Measurements from ENCODE around the gene SPIRE2. TPM values are rescaled to one million over a fixed set of nuclear protein-coding genes. Genes with fewer than 3 reads are reported as not detected.
"Not testable (repeated sequence)": the region's sequence is repeated elsewhere in the genome, so short reads cannot be mapped to it uniquely, and the experiment has no call there.

SPIRE2 gene
- total RNA-seq, 2 donors from 2014 or later = 1.9 to 2.6 TPM

- H3K27ac Mint-ChIP-seq = no peak overlapping the region
- H3K36me3 Mint-ChIP-seq = no peaks in the 10 kb centered on the region
- H3K9me3 Mint-ChIP-seq = no peaks in the 10 kb centered on the region
- DNase-seq (ENCODE audit: low spot score in 2 of 2) (no peak), ATAC-seq (no peak)
Observed at GRCh38 chr16:89827383-89828198, 684 bp upstream of the SPIRE2 start.

DNA sequence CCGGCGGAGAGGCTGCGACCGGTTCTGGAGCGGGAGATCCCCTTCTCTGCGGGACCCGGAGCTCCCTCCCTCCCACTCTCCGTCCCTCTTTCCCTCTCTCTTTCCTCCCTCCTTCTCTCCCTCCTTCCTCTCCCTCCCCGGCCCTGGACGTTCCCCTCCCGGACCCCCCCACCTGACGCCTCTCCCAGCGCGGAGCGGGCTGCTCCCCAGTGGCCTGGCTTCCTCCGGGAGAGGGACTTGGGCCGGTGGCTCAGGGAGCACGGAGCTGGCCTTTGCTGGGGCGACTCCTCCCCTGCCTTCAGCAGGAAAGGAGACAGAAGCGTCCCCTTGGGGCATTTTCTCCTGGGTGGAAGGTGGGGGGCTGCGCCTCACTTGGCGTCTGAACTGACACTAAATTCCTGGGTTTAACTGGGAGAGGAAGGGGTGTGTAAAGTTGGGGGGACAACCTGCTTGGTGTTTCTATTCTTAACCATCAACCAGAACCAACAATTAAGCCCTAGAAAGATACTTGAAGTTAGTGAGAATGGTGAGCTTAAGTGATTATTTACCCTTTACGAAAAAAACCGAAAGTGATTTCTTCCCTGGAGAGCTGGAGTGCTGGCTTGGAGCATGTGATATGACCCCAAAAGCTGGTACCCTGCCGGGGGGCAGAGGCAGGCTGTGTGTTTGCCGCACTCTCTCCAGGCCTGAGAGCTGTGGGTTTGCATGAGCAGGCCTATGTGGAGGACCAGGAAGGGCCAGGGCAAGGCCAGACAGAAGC lies 775 bp downstream of the SPIRE2 start:
- Mint-ChIP-seq H3K36me3 (no peaks in the 10 kb centered on the region), H3K9me3 (no peaks in the 10 kb centered on the region), H3K27ac (no peak overlapping the region)
- no peak for DNase-seq (ENCODE audit: low spot score in 2 of 2)
- no peak for ATAC-seq

DNA sequence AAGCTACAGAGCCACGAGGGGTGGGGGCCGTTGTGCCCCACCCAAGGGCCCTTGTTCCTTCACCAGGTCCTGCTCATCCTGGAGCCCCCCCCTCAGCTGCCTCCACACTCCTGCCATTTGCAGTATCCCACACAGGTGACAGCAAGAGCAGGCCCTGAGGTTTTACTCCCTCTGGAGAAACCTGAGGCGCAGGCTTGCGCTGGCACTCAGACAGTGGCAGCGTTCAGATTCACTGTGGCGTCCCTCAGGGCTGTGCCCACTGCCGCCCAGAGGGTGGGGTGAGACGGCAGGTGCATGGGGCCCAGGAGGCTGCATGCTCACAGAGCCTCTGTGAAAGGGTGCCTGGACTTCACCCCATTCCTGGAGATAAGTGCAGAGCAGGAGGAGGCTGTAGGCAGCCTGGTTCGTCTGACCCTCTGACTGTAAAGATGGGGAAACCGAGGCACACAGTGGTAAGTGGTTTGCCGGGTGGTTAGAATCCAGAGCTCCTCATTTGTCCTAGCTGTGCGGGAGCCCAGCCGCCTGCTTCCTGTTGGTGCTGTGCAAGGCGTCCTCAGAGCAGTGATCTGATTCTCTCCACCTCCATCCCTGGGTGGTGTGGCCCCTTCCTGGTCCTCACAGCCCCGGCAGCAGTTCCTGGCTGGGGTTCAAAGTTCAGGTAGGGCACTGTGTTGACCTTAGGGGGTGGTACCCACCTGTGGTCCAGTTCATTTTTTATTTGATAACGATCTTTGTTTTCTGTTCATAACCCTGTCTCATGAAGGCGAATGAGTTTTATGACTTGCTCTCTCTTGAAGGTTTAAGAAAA lies 1.6 kb downstream of the SPIRE2 start:
- H3K27ac Mint-ChIP-seq = no peak overlapping the region
- no peaks in the 10 kb centered on the region for H3K9me3 Mint-ChIP-seq
- H3K36me3 Mint-ChIP-seq = no peaks in the 10 kb centered on the region
- DNase-seq (ENCODE audit: low spot score in 2 of 2) = no peak
- ATAC-seq = no peak

DNA sequence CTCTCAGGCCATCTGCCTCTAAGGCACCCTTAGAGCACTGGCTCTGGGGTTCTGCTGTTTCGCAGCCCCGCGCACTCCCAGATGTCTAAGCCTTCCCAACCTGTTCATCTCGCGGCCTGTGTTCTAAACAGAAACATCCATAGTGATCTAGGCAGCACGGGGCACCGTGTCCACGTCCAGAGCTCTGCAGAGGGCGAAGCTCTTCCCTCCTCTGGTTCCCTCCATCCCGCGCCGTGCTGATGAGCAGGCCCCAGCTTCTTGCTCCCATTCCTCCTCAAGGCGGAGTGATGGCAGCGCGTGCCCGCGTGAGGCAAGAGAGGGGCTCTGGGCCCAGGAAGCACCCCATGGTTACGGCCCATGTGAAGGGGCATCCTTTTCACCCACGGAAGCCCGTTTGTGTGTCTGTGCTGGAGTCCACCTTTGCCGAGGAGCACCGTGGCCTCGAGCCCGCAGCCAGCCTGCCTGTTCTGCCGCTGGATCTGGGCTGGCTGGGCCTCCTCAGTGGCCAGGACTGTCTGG lies 3.6 kb downstream of the SPIRE2 start:
- Mint-ChIP-seq H3K36me3 (no peaks in the 10 kb centered on the region), H3K27ac (no peak overlapping the region)

DNA sequence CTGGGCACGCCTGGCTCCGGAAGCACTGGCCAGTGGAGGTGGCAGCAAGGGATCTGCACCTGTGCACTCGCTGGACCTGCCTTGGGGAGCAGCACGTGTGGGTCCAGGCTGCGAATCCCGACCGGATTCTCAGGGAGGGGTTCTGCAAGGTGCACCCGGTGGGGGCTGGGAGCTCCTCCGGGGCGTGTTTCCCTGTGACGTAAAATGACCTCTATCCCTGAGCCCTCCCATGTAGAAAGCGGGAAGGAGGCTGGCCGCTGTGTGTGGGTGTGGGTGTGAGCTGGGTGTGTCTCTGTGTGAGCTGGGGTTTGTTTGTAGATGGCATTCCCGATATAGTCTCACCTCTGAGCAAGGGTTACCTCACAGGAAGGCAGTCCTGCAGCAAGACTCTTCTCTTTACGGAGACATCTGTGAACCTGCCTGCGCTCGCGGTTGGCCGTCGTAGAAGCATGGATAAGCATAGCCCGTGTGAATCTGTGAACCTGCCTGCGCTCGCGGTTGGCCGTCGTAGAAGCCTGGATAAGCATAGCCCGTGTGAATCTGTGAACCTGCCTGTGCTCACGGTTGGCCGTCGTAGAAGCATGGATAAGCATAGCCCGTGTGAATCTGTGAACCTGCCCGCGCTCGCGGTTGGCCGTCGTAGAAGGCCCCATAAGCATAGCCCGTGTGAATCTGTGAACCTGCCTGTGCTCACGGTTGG lies 5.5 kb downstream of the SPIRE2 start:
- H3K36me3 Mint-ChIP-seq; ATAC-seq; DNase-seq (ENCODE audit: low spot score in 2 of 2); H3K9me3 Mint-ChIP-seq; H3K27ac Mint-ChIP-seq: not testable (repeated sequence)

More for the DNA sequence above, 3.6 kb downstream of the SPIRE2 start:
- H3K9me3 Mint-ChIP-seq = no peaks in the 10 kb centered on the region
- ATAC-seq = no peak
- no peak for DNase-seq (ENCODE audit: low spot score in 2 of 2)

DNA sequence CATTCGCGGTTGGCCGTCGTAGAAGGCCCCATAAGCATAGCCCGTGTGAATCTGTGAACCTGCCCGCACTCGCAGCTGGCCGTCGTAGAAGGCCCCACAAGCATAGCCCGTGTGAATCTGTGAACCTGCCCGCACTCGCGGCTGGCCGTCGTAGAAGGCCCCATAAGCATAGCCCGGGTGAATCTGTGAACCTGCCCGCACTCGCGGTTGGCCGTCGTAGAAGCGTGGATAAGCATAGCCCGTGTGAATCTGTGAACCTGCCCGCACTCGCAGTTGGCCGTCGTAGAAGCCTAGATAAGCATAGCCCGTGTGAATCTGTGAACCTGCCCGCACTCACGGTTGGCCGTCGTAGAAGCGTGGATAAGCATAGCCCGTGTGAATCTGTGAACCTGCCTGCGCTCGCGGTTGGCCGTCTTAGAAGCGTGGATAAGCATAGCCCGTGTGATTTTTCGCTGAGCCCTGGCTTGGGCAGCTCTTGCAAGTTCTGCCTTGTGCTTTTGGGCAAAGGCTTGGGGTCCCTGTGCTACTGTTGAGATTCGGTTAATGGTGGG lies 6.6 kb downstream of the SPIRE2 start:
- not testable (repeated sequence) for H3K36me3 Mint-ChIP-seq; ATAC-seq; H3K27ac Mint-ChIP-seq; H3K9me3 Mint-ChIP-seq; DNase-seq (ENCODE audit: low spot score in 2 of 2)

DNA sequence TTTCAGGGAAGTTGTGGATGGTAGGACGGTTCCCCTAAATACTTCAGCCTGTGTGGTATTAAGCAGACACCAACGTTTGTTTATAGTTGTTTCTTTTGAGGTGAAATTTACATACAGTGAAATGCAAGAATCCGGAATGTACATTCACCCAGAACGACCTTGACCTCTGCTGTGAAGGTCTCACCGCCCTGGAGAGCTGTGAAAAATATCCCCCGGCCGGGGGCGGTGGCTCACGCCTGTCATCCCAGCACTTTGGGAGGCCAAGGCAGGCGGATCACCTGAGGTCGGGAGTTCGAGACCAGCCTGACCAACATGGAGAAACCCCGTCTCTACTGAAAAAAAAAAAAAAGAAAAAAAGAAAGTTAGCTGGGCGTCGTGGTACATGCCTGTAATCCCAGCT lies 8.2 kb downstream of the SPIRE2 start:
- DNase-seq (ENCODE audit: low spot score in 2 of 2); H3K27ac Mint-ChIP-seq; H3K36me3 Mint-ChIP-seq; H3K9me3 Mint-ChIP-seq; ATAC-seq: not testable (repeated sequence)

DNA sequence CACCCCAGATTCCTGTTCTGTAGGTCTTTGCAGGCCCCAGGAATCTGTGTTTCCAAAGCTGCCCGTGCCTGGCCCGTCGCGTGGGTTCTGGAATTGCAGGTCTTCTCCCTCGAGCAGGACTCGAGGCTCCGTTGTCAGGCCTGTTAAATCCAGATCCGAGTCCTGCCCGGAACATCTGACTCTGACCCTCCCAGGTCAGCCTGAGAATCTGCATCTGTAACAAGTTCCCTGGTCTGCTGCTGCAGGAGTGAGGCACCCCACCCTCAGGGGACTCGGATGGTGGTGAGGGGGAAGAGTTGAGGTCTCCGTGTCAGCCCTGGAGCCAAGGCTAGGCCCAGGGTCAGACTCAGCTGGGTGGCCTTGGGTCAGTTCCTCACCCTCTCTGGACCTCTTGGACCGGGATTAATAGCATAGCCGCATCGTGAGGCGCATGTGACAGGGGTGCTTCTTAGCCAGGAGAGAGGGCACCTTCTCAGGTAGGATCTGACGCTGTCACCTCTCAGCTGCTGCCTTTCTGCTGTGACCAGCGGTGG lies 8.8 kb downstream of the SPIRE2 start:
- DNase-seq (ENCODE audit: low spot score in 2 of 2) = no peak
- H3K27ac Mint-ChIP-seq = no peak overlapping the region
- no peaks in the 10 kb centered on the region for H3K9me3 Mint-ChIP-seq
- H3K36me3 Mint-ChIP-seq = no peaks in the 10 kb centered on the region
- no peak for ATAC-seq

GRCh38 chr16:89841275-89841674 lies 13.0 kb downstream of the SPIRE2 start:
- Mint-ChIP-seq H3K27ac (no peak overlapping the region), H3K9me3 (no peaks in the 10 kb centered on the region), H3K36me3 (no peaks in the 10 kb centered on the region)
- no peak for DNase-seq (ENCODE audit: low spot score in 2 of 2)
- ATAC-seq = peak in 1 of 2 donors; percentile 79

DNA sequence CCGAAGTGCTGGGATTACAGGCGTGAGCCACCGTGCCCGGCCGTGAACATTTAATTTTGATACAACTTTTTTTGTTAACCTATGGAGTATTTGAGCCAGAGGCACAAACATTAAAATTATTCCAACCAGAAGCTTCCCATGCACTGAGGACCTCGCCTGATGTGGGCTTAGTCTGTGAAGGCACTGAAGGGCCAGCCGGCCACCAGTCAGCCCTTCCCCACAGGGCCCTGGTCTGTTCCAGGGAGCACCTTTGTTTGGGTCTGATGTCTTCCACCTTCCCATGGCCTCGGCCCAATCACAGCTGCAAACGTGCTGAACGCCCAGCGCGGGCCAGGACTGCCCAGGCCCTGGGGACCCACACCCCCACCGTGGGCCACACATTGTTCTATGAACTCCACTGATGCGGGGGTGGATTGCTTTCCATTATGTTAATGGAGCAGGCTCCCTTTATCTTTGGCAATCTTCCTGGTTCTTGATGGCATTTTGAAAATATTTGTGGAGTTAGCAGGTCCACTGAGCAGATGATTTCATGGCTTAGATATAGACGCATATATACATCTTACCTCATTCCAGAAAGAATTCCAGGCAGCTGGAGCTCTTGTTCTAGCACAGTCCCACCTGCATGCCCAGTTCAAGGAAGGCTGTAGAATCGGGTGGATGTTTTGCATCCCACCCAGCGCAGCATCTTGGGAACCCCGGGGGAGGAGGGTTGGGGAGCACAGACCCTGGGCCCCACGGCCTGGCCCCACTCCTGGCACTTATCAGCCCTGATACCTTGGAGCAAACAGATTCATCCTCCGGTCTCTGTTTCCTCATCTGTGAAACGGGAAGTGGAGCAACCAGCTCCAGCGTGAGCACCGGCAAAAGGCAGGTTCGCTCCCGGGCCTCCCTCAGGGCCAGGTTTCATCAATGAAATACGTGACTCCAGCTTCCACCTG lies 14.5 kb downstream of the SPIRE2 start:
- Mint-ChIP-seq H3K9me3 (no peaks in the 10 kb centered on the region), H3K27ac (no peak overlapping the region), H3K36me3 (no peaks in the 10 kb centered on the region)
- DNase-seq (ENCODE audit: low spot score in 2 of 2) (no peak), ATAC-seq (no peak)

- Mint-ChIP-seq H3K9me3 (no peaks in the 10 kb centered on the region), H3K27ac (no peak overlapping the region), H3K36me3 (no peaks in the 10 kb centered on the region)
- ATAC-seq (no peak), DNase-seq (ENCODE audit: low spot score in 2 of 2) (no peak)
Observed at GRCh38 chr16:89843409-89844350, 15.4 kb downstream of the SPIRE2 start.

DNA sequence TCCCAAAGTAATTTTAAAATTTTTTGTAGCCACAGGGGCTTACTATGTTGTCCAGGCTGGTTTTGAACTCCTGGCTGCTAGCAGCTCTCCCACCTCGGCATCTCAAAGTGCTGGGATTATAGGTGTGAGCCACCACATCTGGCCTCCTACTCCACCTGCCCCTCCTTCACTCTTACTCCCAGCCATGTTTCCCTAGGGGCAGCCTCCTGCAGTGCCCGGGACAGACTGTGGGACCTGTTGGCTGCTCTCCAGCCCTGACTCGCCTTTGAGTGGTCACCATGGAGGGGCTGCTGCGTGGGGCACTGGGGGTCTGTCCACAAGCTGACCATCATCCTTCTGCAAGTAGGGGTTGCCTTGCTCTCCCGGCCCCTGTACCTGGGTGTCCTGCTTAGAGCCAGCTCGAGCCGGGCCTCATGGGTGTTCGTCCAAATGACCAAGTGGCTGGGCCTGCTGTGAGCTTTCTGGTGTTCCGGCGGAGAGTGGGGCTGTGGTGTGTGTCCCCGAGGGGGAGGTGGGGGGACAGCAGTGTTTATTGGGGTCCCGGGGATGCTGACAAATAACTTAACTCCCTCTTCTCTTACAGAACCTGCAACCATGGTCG lies 16.6 kb downstream of the SPIRE2 start:
- Mint-ChIP-seq H3K27ac (no peak overlapping the region), H3K9me3 (no peaks in the 10 kb centered on the region), H3K36me3 (no peaks in the 10 kb centered on the region)
- DNase-seq (ENCODE audit: low spot score in 2 of 2) (no peak), ATAC-seq (no peak)

GRCh38 chr16:89845417-89845816 lies 17.1 kb downstream of the SPIRE2 start:
- DNase-seq (ENCODE audit: low spot score in 2 of 2) (no peak), ATAC-seq (peak in 1 of 2 donors; percentile 47)
- no peak overlapping the region for H3K27ac Mint-ChIP-seq
- no peaks in the 10 kb centered on the region for H3K36me3 Mint-ChIP-seq
- H3K9me3 Mint-ChIP-seq = no peaks in the 10 kb centered on the region

Data from activated naive CD4-positive, alpha-beta T cell treated with anti-CD3 and anti-CD28 coated beads, Interleukin-2, amount 50 U/mL, for 72 hours (primary cell).